ENCODE data around the gene PF4V1.

- TF ChIP-seq CTCF (IDR thresholded peaks at IDR 0.05; ENCODE audit: low read length) (no peak), EZH2 (optimal IDR thresholded peaks at IDR 0.05; ENCODE audit: low read depth, low read length) (no peak), EZH2phosphoT487 (IDR thresholded peaks at IDR 0.05; ENCODE audit: low read length) (no peak)
Measured at GRCh38 chr4:73815145-73815544, 38.0 kb upstream of the PF4V1 start.

Data from MM.1S (cell line).